SK-N-MC (cell line): Measurements from ENCODE around the gene CAMKMT.

ENCODE experiments used
- EZH2 ChIP-seq: fragments of 200-600 bp; sonication (generic); IDR thresholded peaks from one replicate; pipeline ENCODE4 v1.6.1; 2017; ENCODE audit warnings: antibody characterized with exemption
- POLR2AphosphoS5 ChIP-seq: IDR thresholded peaks from 2 replicates; pipeline ENCODE4 v1.6.1; 2012; ENCODE audit warnings: mild to moderate bottlenecking, low read depth, low read length, borderline replicate concordance

DNA sequence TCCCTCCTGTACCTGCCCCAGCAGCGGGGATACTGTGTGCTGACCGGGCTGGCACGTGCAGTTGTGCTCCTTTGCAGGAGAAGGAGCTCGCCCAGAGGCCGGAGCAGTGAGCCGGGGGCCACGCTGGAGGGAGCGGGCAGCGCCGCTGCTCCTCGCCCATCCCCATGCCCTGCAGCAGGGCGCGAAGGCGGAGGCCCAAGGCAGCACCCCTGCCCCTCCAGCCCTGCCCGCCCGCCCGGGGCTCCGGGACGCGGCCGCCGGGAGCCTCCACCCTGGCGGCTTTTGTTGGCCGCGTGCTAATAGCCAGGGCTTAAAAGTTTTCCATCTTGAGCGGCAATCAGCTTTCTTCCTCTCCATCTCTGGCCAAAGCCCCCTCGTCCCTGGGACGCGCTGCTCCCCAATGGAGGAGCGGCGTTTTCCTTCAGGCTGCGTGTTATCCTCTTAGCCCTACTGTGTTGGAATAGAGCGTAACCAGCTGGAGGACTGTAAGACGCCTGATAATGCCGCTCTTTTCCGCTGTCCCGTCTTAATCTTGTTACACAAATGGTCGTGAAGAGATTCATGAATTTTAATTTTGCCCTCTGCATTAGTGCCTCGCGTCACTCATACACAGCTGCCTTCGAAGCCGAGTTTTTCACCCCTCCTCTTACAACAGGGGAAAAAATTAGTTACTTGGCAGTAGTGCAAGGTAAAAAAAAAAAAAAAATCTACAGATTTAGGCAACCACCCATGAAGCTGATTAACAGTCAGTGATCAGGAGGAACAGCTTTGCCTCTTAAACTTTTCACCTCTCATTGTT, 406.9 kb downstream of the CAMKMT start:
- TF ChIP-seq POLR2AphosphoS5 (peak; percentile 20; the same call in 1 of the 2 replicates), EZH2 (no peak)
